Measurements from ENCODE around the gene TSC1. TPM values are rescaled to one million over a fixed set of nuclear protein-coding genes. Genes with fewer than 3 reads are reported as not detected.

TSC1 gene
- total and polyA plus RNA-seq, 2 donors (not counting 3 experiments of a cell fraction or from before 2014, with no cell fraction given) = 43.9 to 51.2 TPM

GRCh38 chr9:132988244-132989013 is 44.0 kb upstream of the TSC1 start:
- no peak overlapping the region for H3K4me3 ChIP-seq (replicated peaks in 1 of 3; ENCODE audit: insufficient read depth in 1 of 3, low read depth in 1 of 3, low read length in 3 of 3)
- ChIA-PET CTCF (interaction anchor here (1.5 to 2.0 kb wide), 2 partner anchors 11 to 34 kb away, joined by 3 to 4 read pairs; no protein-coding TSS in a partner anchor), POLR2A (no interaction called here)
- H4K20me1 ChIP-seq (replicated peaks; ENCODE audit: control insufficient read depth, extremely low read depth, insufficient read depth, low read length) = no peaks in the 10 kb centered on the region
- peaks cover 0 to 13% of the 10 kb centered on the region in 2 experiments for H3K27me3 ChIP-seq (ENCODE audit: control insufficient read depth in 2 of 2, insufficient read depth in 2 of 2, low read length in 2 of 2)
- H3K79me2 ChIP-seq (ENCODE audit: control insufficient read depth, insufficient read depth, low read length) = no peaks in the 10 kb centered on the region
- intact Hi-C loops (cut with micrococcal nuclease) = no loop called here
- dilution Hi-C loops (cut with MboI; ENCODE audit: extremely low pct_ligation_motif_present, low sequenced_read_pairs) = no loop called here
- DNase-seq (ENCODE audit: low read depth, low spot score) = no peak
- H3K36me3 ChIP-seq (ENCODE audit: control insufficient read depth in 2 of 2, extremely low read depth in 1 of 2, insufficient read depth in 2 of 2, low read length in 2 of 2) = no peaks in the 10 kb centered on the region
- BruUV-seq (replicated peaks) = no TSS peak
- H3K27ac ChIP-seq (ENCODE audit: insufficient read depth, low read depth, low read length) = no peak overlapping the region
- no peaks in the 10 kb centered on the region for H3K9me3 ChIP-seq (replicated peaks; ENCODE audit: control insufficient read depth, insufficient read depth, low read length)
- no peak overlapping the region for H3K4me2 ChIP-seq (ENCODE audit: insufficient read depth, low read length)
- no peaks in the 10 kb centered on the region for H3K9me1 ChIP-seq (replicated peaks; ENCODE audit: control insufficient read depth, extremely low read depth, insufficient read depth, low read length)
- no peak overlapping the region for H2AFZ ChIP-seq (ENCODE audit: low read depth, low read length)
- FAIRE-seq = no peak
- no peaks in the 10 kb centered on the region for H3K4me1 ChIP-seq (ENCODE audit: control insufficient read depth, extremely low read depth, insufficient read depth, low read length)
- H3K9ac ChIP-seq (replicated peaks; ENCODE audit: extremely low read depth, insufficient read depth, low read length) = no peak overlapping the region
- TF ChIP-seq POLR2A (IDR thresholded peaks at IDR 0.05; ENCODE audit: low read depth, low read length) = no peak
- no peak for TF ChIP-seq POLR2AphosphoS5 (IDR thresholded peaks at IDR 0.05; ENCODE audit: insufficient read depth, low read depth, low read length)
- TF ChIP-seq EZH2 (IDR thresholded peaks at IDR 0.05; ENCODE audit: borderline replicate concordance, low read depth, low read length, severe bottlenecking) = no peak
- no peak for TF ChIP-seq FOS (IDR thresholded peaks at IDR 0.05; ENCODE audit: borderline replicate concordance, insufficient read depth, low read length)
- no peak for TF ChIP-seq JUN (IDR thresholded peaks at IDR 0.05; ENCODE audit: borderline replicate concordance, insufficient read depth, insufficient read length, low read depth)
- TF ChIP-seq CTCF (IDR thresholded peaks at IDR 0.05; ENCODE audit: extremely low read depth in 1 of 2, insufficient read depth in 1 of 2, low read depth in 1 of 2, low read length in 2 of 2) = no peak
- no peak for TF ChIP-seq MYC (IDR thresholded peaks at IDR 0.05; ENCODE audit: low read depth, low read length)
- no peak for TF ChIP-seq GATA2 (IDR thresholded peaks at IDR 0.05; ENCODE audit: insufficient read depth, insufficient read length, low read depth, low read length)
- TF ChIP-seq MAX (IDR thresholded peaks at IDR 0.05; ENCODE audit: insufficient read depth, insufficient read length) = no peak
